GM20000 (cell line): ENCODE results near the gene LRMDA.
"Not testable (repeated sequence)": the region's sequence is repeated elsewhere in the genome, so short reads cannot be mapped to it uniquely, and the experiment has no call there.

Experiments used
- DNase-seq: peaks from one replicate; pipeline ENCODE4 v3.0.0; 2012; ENCODE audit warnings: low spot score
- CTCF ChIP-seq: IDR thresholded peaks from 2 replicates; pipeline ENCODE4 v1.5.1; 2012; ENCODE audit warnings: mild to moderate bottlenecking, control low read depth; ENCODE audit errors: extremely low read depth, missing control alignments

Gene LRMDA

GRCh38 chr10:75596930-75597620 lies 165.7 kb downstream of the LRMDA start:
- no peak for TF ChIP-seq CTCF

GRCh38 chr10:75597773-75598440 lies 166.5 kb downstream of the LRMDA start:
- no peak for TF ChIP-seq CTCF
- no peak for DNase-seq

More at GRCh38 chr10:75596930-75597620, 165.7 kb downstream of the LRMDA start:
- no peak for DNase-seq

- TF ChIP-seq CTCF = no peak
- no peak for DNase-seq
Observed at GRCh38 chr10:75598998-75599397, 167.6 kb downstream of the LRMDA start.

GRCh38 chr10:75599875-75600648 lies 168.6 kb downstream of the LRMDA start:
- DNase-seq = no peak
- TF ChIP-seq CTCF = no peak

GRCh38 chr10:75600833-75601232 lies 169.4 kb downstream of the LRMDA start:
- no peak for TF ChIP-seq CTCF
- DNase-seq = no peak

GRCh38 chr10:75602341-75602740 lies 170.9 kb downstream of the LRMDA start:
- no peak for TF ChIP-seq CTCF
- no peak for DNase-seq

- DNase-seq = no peak
Observed at GRCh38 chr10:75605096-75605495, 173.7 kb downstream of the LRMDA start.

GRCh38 chr10:75605795-75606194 lies 174.4 kb downstream of the LRMDA start:
- DNase-seq = not testable (repeated sequence)

More at GRCh38 chr10:75605096-75605495, 173.7 kb downstream of the LRMDA start:
- TF ChIP-seq CTCF = no peak
